Osteoblast (primary cell): Measurements from ENCODE around the gene RASEF. TPM values are rescaled to one million over a fixed set of nuclear protein-coding genes. Genes with fewer than 3 reads are reported as not detected.

Source experiments
- DNase-seq: peaks from one replicate; pipeline ENCODE4 v3.0.0; 2011; ENCODE audit warnings: low spot score, mixed read lengths; ENCODE audit not compliant: insufficient read length; ENCODE audit errors: missing footprints
- H2AFZ ChIP-seq: 2 replicates; pipeline ENCODE4 v1.6.0; 2011; ENCODE audit warnings: mild to moderate bottlenecking, low read length
- H3K27ac ChIP-seq: 2 replicates; pipeline ENCODE4 v1.5.1; 2011; ENCODE audit warnings: mild to moderate bottlenecking, low read depth, low read length, moderate library complexity
- H3K27me3 ChIP-seq: 2 replicates; pipeline ENCODE4 v1.6.0; 2012; ENCODE audit warnings: mild to moderate bottlenecking, control low read depth, inconsistent platforms, low read length, moderate library complexity; ENCODE audit not compliant: insufficient read depth
- H3K36me3 ChIP-seq: 2 replicates; pipeline ENCODE4 v1.5.1; 2011; ENCODE audit warnings: mild to moderate bottlenecking, low read length, control low read depth, moderate library complexity; ENCODE audit not compliant: insufficient read depth
- H3K4me1 ChIP-seq: 2 replicates; pipeline ENCODE4 v1.5.1; 2011; ENCODE audit warnings: mild to moderate bottlenecking, low read length, control low read depth, moderate library complexity; ENCODE audit not compliant: insufficient read depth
- H3K4me2 ChIP-seq: 2 replicates; pipeline ENCODE4 v1.6.0; 2011; ENCODE audit warnings: mild to moderate bottlenecking, low read length; ENCODE audit not compliant: insufficient read depth
- H3K4me3 ChIP-seq: fragments of 200-600 bp; sonication (generic); 3 replicates; pipeline ENCODE4 v1.5.1; 2012; ENCODE audit warnings: mild to moderate bottlenecking, low read length, inconsistent platforms; ENCODE audit not compliant: insufficient read depth
- H3K79me2 ChIP-seq: 2 replicates; pipeline ENCODE4 v1.6.0; 2012; ENCODE audit warnings: mild to moderate bottlenecking, low read length, control low read depth, inconsistent platforms; ENCODE audit not compliant: insufficient read depth
- H3K9me3 ChIP-seq: 2 replicates; pipeline ENCODE4 v1.5.1; 2011; ENCODE audit warnings: low read depth, low read length, control low read depth
- H4K20me1 ChIP-seq: 2 replicates; pipeline ENCODE4 v1.6.0; 2012; ENCODE audit warnings: mild to moderate bottlenecking, low read length, control low read depth; ENCODE audit not compliant: insufficient read depth
- CTCF ChIP-seq: IDR thresholded peaks from 2 replicates; pipeline ENCODE4 v1.5.1; 2011; ENCODE audit warnings: mild to moderate bottlenecking, low read depth, low read length, moderate library complexity; ENCODE audit errors: extremely low read depth
- total RNA-seq: library from RNA; depleted of rRNA; stranded (reverse); fragments of >200 nt; gene quantifications from 2 replicates; pipeline ENCODE4 v1.2.3, GENCODE V29; 2012

The RASEF gene
- total RNA-seq, 1 donor = 1.4 TPM

GRCh38 chr9:83066771-83067170 lies 3.8 kb upstream of the RASEF start:
- no peaks in the 10 kb centered on the region for H3K79me2 ChIP-seq
- no peaks in the 10 kb centered on the region for H4K20me1 ChIP-seq
- H3K4me2 ChIP-seq = peak overlapping the region; percentile 70
- H3K36me3 ChIP-seq = no peaks in the 10 kb centered on the region
- no peak overlapping the region for H3K4me3 ChIP-seq
- peak overlapping the region; percentile 21 for H2AFZ ChIP-seq
- peaks cover 30% of the 10 kb centered on the region for H3K4me1 ChIP-seq
- DNase-seq = peak; percentile 96
- peak overlapping the region; percentile 75 for H3K27ac ChIP-seq
- H3K9me3 ChIP-seq = no peaks in the 10 kb centered on the region
- H3K27me3 ChIP-seq = peaks cover 25% of the 10 kb centered on the region
- TF ChIP-seq CTCF = no peak

- H3K4me1 ChIP-seq = peaks cover 26% of the 10 kb centered on the region
- no peak overlapping the region for H3K27ac ChIP-seq
- H2AFZ ChIP-seq = no peak overlapping the region
- no peaks in the 10 kb centered on the region for H3K79me2 ChIP-seq
- DNase-seq = no peak
- peaks cover 38% of the 10 kb centered on the region for H3K27me3 ChIP-seq
- no peaks in the 10 kb centered on the region for H3K36me3 ChIP-seq
- H3K9me3 ChIP-seq = no peaks in the 10 kb centered on the region
- H4K20me1 ChIP-seq = no peaks in the 10 kb centered on the region
- H3K4me2 ChIP-seq = no peak overlapping the region
- no peak for TF ChIP-seq CTCF
- no peak overlapping the region for H3K4me3 ChIP-seq
Observed at GRCh38 chr9:83065233-83065632, 2.3 kb upstream of the RASEF start.

- Histone ChIP-seq H3K4me3 (peak overlapping the region; percentile 57), H3K79me2 (no peaks in the 10 kb centered on the region), H3K4me1 (peaks cover 22% of the 10 kb centered on the region), H3K4me2 (peak overlapping the region; percentile 78), H3K27me3 (peaks cover 38% of the 10 kb centered on the region), H3K9me3 (no peaks in the 10 kb centered on the region), H2AFZ (peak overlapping the region; percentile 34), H3K27ac (no peak overlapping the region), H4K20me1 (no peaks in the 10 kb centered on the region), H3K36me3 (no peaks in the 10 kb centered on the region)
- peak; percentile 86 for DNase-seq
- no peak for TF ChIP-seq CTCF
Observed at GRCh38 chr9:83061990-83062650, 822 bp downstream of the RASEF start.

GRCh38 chr9:83061036-83061435 lies 1.9 kb downstream of the RASEF start:
- no peak overlapping the region for H3K4me2 ChIP-seq

More at GRCh38 chr9:83061036-83061435, 1.9 kb downstream of the RASEF start:
- Histone ChIP-seq H3K4me1 (peaks cover 13% of the 10 kb centered on the region), H3K9me3 (no peaks in the 10 kb centered on the region), H3K36me3 (no peaks in the 10 kb centered on the region), H3K27me3 (peaks cover 38% of the 10 kb centered on the region), H3K27ac (no peak overlapping the region), H3K79me2 (no peaks in the 10 kb centered on the region), H2AFZ (no peak overlapping the region), H3K4me3 (no peak overlapping the region), H4K20me1 (no peaks in the 10 kb centered on the region)
- peak; percentile 64 for DNase-seq
- no peak for TF ChIP-seq CTCF
